Measurements from ENCODE around the gene GRB2. TPM values are rescaled to one million over a fixed set of nuclear protein-coding genes. Genes with fewer than 3 reads are reported as not detected.

The GRB2 gene
- total and polyA plus RNA-seq, 2 donors (not counting 1 experiment from before 2014, with no cell fraction given) = 114 to 219 TPM

DNA sequence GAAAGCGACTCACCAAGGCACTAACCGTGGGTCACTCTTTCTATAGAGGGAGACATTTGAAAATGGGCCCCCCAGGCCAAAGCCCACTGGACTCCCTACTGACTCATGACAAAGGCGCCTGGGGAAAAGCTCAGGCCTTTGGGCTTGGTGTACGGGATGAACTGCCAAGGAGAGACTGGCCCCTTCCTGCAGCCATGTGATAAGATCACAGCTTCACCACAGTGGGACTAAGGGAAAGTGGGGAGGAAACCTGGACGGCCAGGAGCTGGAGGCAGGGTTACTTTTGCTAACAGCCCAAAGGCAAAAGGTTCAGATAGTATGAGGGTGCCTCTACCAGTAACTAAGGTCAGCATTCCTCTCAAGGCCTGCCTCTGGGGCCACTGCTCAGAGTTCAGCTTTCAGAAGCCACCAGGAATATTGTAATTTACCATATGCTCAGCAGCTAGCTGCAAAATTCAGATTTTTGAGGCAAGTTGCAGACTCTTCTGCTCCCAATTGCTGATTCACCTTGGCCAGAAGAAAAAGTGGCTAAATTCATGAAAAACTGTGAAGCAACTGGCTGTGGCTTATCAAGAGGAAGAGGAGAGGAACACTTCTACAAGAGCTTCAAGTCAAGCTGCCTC, 79.1 kb downstream of the GRB2 start:
- Histone ChIP-seq H3K79me2 (ENCODE audit: control insufficient read depth, insufficient read depth, low read length) (peaks cover 100% of the 10 kb centered on the region), H3K4me2 (replicated peaks; ENCODE audit: low read depth, low read length, poor library complexity, severe bottlenecking) (peak overlapping the region; percentile 57), H3K27ac (ENCODE audit: low read length in 2 of 2) (peak overlapping the region; percentile 75 to 83), H3K4me1 (ENCODE audit: control insufficient read depth in 2 of 2, insufficient read depth in 2 of 2, low read length in 2 of 2) (peaks cover 66 to 72% of the 10 kb centered on the region in 2 donors), H3K4me3 (ENCODE audit: control extremely low read depth in 1 of 5, extremely low read depth in 1 of 5, insufficient read depth in 1 of 5, low read depth in 2 of 5, low read length in 4 of 5) (peak overlapping the region in 2 of 5 experiments; percentile 1 to 6), H2AFZ (ENCODE audit: insufficient read depth, low read depth, low read length, poor library complexity, severe bottlenecking) (peak overlapping the region; percentile 4), H3K9me3 (ENCODE audit: control extremely low read depth in 1 of 3, control insufficient read depth in 2 of 3, insufficient read depth in 1 of 3, low read length in 2 of 3) (peaks cover 0 to 2% (median 0%) of the 10 kb centered on the region in 3 donors), H3K27me3 (replicated peaks in 1 of 4; ENCODE audit: control extremely low read depth in 1 of 4, control insufficient read depth in 3 of 4, insufficient read depth in 4 of 4, low read length in 3 of 4) (no peaks in the 10 kb centered on the region), H4K20me1 (ENCODE audit: control insufficient read depth, insufficient read depth, low read length, poor library complexity, severe bottlenecking) (no peaks in the 10 kb centered on the region), H3K9ac (ENCODE audit: low read length) (peak overlapping the region; percentile 14), H3K36me3 (replicated peaks in 1 of 2; ENCODE audit: control extremely low read depth in 1 of 2, control insufficient read depth in 1 of 2, extremely low read depth in 1 of 2, insufficient read depth in 2 of 2, low read length in 1 of 2) (peaks cover 5 to 55% of the 10 kb centered on the region in 2 experiments)
- no peak for ATAC-seq (ENCODE audit: low read depth)
- ChIA-PET CTCF (interaction anchor here (0.6 to 15.8 kb wide), 10 partner anchors 16 to 351 kb away, joined by 3 to 264 read pairs (median 5); partner anchors contain the start of gene SLC25A19), POLR2A (interaction anchor here (0.5 to 1.5 kb wide), 5 partner anchors 9 to 68 kb away, joined by 3 to 5 read pairs (median 3); partner anchors contain the start of gene SLC25A19)
- no peak for TF ChIP-seq CTCF (IDR thresholded peaks at IDR 0.05)
- TF ChIP-seq EZH2 (IDR thresholded peaks at IDR 0.05; ENCODE audit: borderline replicate concordance, insufficient read depth, low read depth, low read length, poor library complexity, severe bottlenecking) = no peak
- intact Hi-C loops (cut with micrococcal nuclease) = no loop called here
- DNase-seq = peak; percentile 22
- Mint-ChIP-seq H3K27ac (peak overlapping the region; percentile 90), H3K4me3 (peak overlapping the region; percentile 64), H3K27me3 (no peaks in the 10 kb centered on the region), H3K4me1 (peaks cover 61% of the 10 kb centered on the region), H3K9me3 (ENCODE audit: insufficient read depth) (no peaks in the 10 kb centered on the region)
- WGBS (ENCODE audit: insufficient coverage) = 39% methylated on average over 3 of the region's 5 CpGs

- peak; percentile 42 for DNase-seq
- Histone ChIP-seq H2AFZ (ENCODE audit: insufficient read depth, low read depth, low read length, poor library complexity, severe bottlenecking) (peak overlapping the region; percentile 4), H3K9me3 (ENCODE audit: control extremely low read depth in 1 of 3, control insufficient read depth in 2 of 3, insufficient read depth in 1 of 3, low read length in 2 of 3) (peaks cover 0 to 2% (median 0%) of the 10 kb centered on the region in 3 donors), H3K4me1 (ENCODE audit: control insufficient read depth in 2 of 2, insufficient read depth in 2 of 2, low read length in 2 of 2) (peaks cover 61 to 67% of the 10 kb centered on the region in 2 donors), H3K36me3 (replicated peaks in 1 of 2; ENCODE audit: control extremely low read depth in 1 of 2, control insufficient read depth in 1 of 2, extremely low read depth in 1 of 2, insufficient read depth in 2 of 2, low read length in 1 of 2) (peaks cover 6 to 55% of the 10 kb centered on the region in 2 experiments), H3K27me3 (replicated peaks in 1 of 4; ENCODE audit: control extremely low read depth in 1 of 4, control insufficient read depth in 3 of 4, insufficient read depth in 4 of 4, low read length in 3 of 4) (no peaks in the 10 kb centered on the region), H3K79me2 (ENCODE audit: control insufficient read depth, insufficient read depth, low read length) (peaks cover 100% of the 10 kb centered on the region), H3K27ac (ENCODE audit: low read length in 2 of 2) (peak overlapping the region; percentile 75 to 83), H4K20me1 (ENCODE audit: control insufficient read depth, insufficient read depth, low read length, poor library complexity, severe bottlenecking) (no peaks in the 10 kb centered on the region), H3K4me3 (ENCODE audit: control extremely low read depth in 1 of 5, extremely low read depth in 1 of 5, insufficient read depth in 1 of 5, low read depth in 2 of 5, low read length in 4 of 5) (peak overlapping the region in 2 of 5 experiments; percentile 1 to 6), H3K9ac (ENCODE audit: low read length) (peak overlapping the region; percentile 14), H3K4me2 (replicated peaks; ENCODE audit: low read depth, low read length, poor library complexity, severe bottlenecking) (peak overlapping the region; percentile 57)
- no peak for ATAC-seq (ENCODE audit: low read depth)
- H3K4me1 Mint-ChIP-seq = peaks cover 59% of the 10 kb centered on the region
- ChIA-PET POLR2A (interaction anchor here (0.6 to 1.4 kb wide), 3 partner anchors 8 to 68 kb away, joined by 3 to 4 read pairs (median 3); partner anchors contain the start of gene SLC25A19), CTCF (interaction anchor here (0.6 to 15.8 kb wide), 9 partner anchors 16 to 351 kb away, joined by 3 to 264 read pairs (median 4); partner anchors contain the start of gene SLC25A19)
- H3K9me3 Mint-ChIP-seq (ENCODE audit: insufficient read depth) = no peaks in the 10 kb centered on the region
- peak overlapping the region; percentile 90 for H3K27ac Mint-ChIP-seq
- TF ChIP-seq EZH2 (IDR thresholded peaks at IDR 0.05; ENCODE audit: borderline replicate concordance, insufficient read depth, low read depth, low read length, poor library complexity, severe bottlenecking) (no peak), CTCF (IDR thresholded peaks at IDR 0.05) (no peak)
- WGBS (ENCODE audit: insufficient coverage) = 11% methylated on average over 6 of the region's 7 CpGs
- H3K4me3 Mint-ChIP-seq = peak overlapping the region; percentile 64
- no peaks in the 10 kb centered on the region for H3K27me3 Mint-ChIP-seq
- intact Hi-C loops (cut with micrococcal nuclease) = no loop called here
These were observed 79.7 kb downstream of the GRB2 start for GRCh38 chr17:75325827-75326225.

All from B cell (primary cell).